Measurements from ENCODE around the gene ALKBH2. TPM values are rescaled to one million over a fixed set of nuclear protein-coding genes. Genes with fewer than 3 reads are reported as not detected.

The ALKBH2 gene
- total RNA-seq, 4 donors from 2014 or later: 2.1 to 26.5 (median 19.1) TPM

- Histone ChIP-seq H3K27me3 (no peaks in the 10 kb centered on the region), H3K36me3 (no peaks in the 10 kb centered on the region), H3K27ac (peak overlapping the region; percentile 93 to 96), H3K9me3 (no peaks in the 10 kb centered on the region), H3K4me3 (no peak overlapping the region), H3K4me1 (no peaks in the 10 kb centered on the region)
- no peak for TF ChIP-seq CTCF (IDR thresholded peaks at IDR 0.05)
- TF ChIP-seq POLR2A (IDR thresholded peaks at IDR 0.05): no peak
- intact Hi-C loops (cut with DNase I; ENCODE audit: low total_unique reads): no loop called here
- DNase-seq: no peak
Measured at GRCh38 chr12:109113661-109114321, 20.5 kb upstream of the ALKBH2 start.

- H3K36me3 ChIP-seq: no peaks in the 10 kb centered on the region
- no peak for DNase-seq
- no peaks in the 10 kb centered on the region for H3K9me3 ChIP-seq
- H3K27me3 ChIP-seq: no peaks in the 10 kb centered on the region
- intact Hi-C loops (cut with DNase I; ENCODE audit: low total_unique reads): no loop called here
- no peaks in the 10 kb centered on the region for H3K4me1 ChIP-seq
- TF ChIP-seq POLR2A (IDR thresholded peaks at IDR 0.05): no peak
- no peak for TF ChIP-seq CTCF (IDR thresholded peaks at IDR 0.05)
- peak overlapping the region; percentile 93 to 96 for H3K27ac ChIP-seq
- H3K4me3 ChIP-seq: no peak overlapping the region
Measured at GRCh38 chr12:109112720-109113465, 19.6 kb upstream of the ALKBH2 start.

GRCh38 chr12:109110988-109111495 lies 17.8 kb upstream of the ALKBH2 start:
- Histone ChIP-seq H3K27me3 (no peaks in the 10 kb centered on the region), H3K27ac (peak overlapping the region; percentile 93 to 96), H3K4me1 (no peaks in the 10 kb centered on the region), H3K9me3 (no peaks in the 10 kb centered on the region), H3K4me3 (peak overlapping the region; percentile 67 to 68), H3K36me3 (no peaks in the 10 kb centered on the region)
- intact Hi-C loops (cut with DNase I; ENCODE audit: low total_unique reads): no loop called here
- DNase-seq: peak; percentile 92 to 94
- peak in 1 of 4 experiments; percentile 10 for TF ChIP-seq CTCF (IDR thresholded peaks at IDR 0.05)
- TF ChIP-seq POLR2A (IDR thresholded peaks at IDR 0.05): peak; percentile 26 to 64

- Histone ChIP-seq H3K27ac (peak overlapping the region; percentile 93 to 96), H3K27me3 (no peaks in the 10 kb centered on the region), H3K4me1 (no peaks in the 10 kb centered on the region), H3K4me3 (no peak overlapping the region), H3K9me3 (no peaks in the 10 kb centered on the region), H3K36me3 (no peaks in the 10 kb centered on the region)
- intact Hi-C loops (cut with DNase I; ENCODE audit: low total_unique reads): no loop called here
- DNase-seq: no peak
- TF ChIP-seq POLR2A (IDR thresholded peaks at IDR 0.05) (no peak), CTCF (IDR thresholded peaks at IDR 0.05) (no peak)
Measured at GRCh38 chr12:109109746-109110350, 16.6 kb upstream of the ALKBH2 start.

GRCh38 chr12:109105176-109105575 lies 11.9 kb upstream of the ALKBH2 start:
- H3K27ac ChIP-seq: no peak overlapping the region
- intact Hi-C loops (cut with DNase I; ENCODE audit: low total_unique reads): no loop called here
- no peak overlapping the region for H3K4me3 ChIP-seq
- H3K36me3 ChIP-seq: no peaks in the 10 kb centered on the region
- TF ChIP-seq POLR2A (IDR thresholded peaks at IDR 0.05): no peak
- TF ChIP-seq CTCF (IDR thresholded peaks at IDR 0.05): no peak
- H3K4me1 ChIP-seq: no peaks in the 10 kb centered on the region
- DNase-seq: no peak
- no peaks in the 10 kb centered on the region for H3K9me3 ChIP-seq
- H3K27me3 ChIP-seq: no peaks in the 10 kb centered on the region
